ENCODE data around the gene VPS33B. TPM values are rescaled to one million over a fixed set of nuclear protein-coding genes. Genes with fewer than 3 reads are reported as not detected.
A peak's percentile ranks its signal among the peaks of the same experiment; 100 is the strongest.

VPS33B gene
- total RNA-seq, 1 donor from 2014 or later, result 10.5 TPM

- DNase-seq (ENCODE audit: low read depth) (peak; percentile 46), FAIRE-seq (no peak)
- Histone ChIP-seq H3K36me3 (ENCODE audit: control insufficient read depth, insufficient read depth, low read length) (no peaks in the 10 kb centered on the region), H3K4me3 (ENCODE audit: low read depth, low read length) (no peak overlapping the region), H3K27me3 (ENCODE audit: control insufficient read depth, insufficient read depth, low read length) (peaks cover 2% of the 10 kb centered on the region)
- TF ChIP-seq, protein P1, sequence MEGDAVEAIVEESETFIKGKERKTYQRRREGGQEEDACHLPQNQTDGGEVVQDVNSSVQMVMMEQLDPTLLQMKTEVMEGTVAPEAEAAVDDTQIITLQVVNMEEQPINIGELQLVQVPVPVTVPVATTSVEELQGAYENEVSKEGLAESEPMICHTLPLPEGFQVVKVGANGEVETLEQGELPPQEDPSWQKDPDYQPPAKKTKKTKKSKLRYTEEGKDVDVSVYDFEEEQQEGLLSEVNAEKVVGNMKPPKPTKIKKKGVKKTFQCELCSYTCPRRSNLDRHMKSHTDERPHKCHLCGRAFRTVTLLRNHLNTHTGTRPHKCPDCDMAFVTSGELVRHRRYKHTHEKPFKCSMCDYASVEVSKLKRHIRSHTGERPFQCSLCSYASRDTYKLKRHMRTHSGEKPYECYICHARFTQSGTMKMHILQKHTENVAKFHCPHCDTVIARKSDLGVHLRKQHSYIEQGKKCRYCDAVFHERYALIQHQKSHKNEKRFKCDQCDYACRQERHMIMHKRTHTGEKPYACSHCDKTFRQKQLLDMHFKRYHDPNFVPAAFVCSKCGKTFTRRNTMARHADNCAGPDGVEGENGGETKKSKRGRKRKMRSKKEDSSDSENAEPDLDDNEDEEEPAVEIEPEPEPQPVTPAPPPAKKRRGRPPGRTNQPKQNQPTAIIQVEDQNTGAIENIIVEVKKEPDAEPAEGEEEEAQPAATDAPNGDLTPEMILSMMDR (IDR thresholded peaks at IDR 0.05; ENCODE audit: insufficient read depth, low read length, severe bottlenecking), result no peak
Measured at GRCh38 chr15:91040856-91041255, 18.5 kb upstream of the VPS33B start.

- Histone ChIP-seq H3K36me3 (ENCODE audit: control insufficient read depth, insufficient read depth, low read length) (no peaks in the 10 kb centered on the region), H3K27me3 (ENCODE audit: control insufficient read depth, insufficient read depth, low read length) (peaks cover 2% of the 10 kb centered on the region), H3K4me3 (ENCODE audit: low read depth, low read length) (no peak overlapping the region)
- FAIRE-seq (no peak), DNase-seq (ENCODE audit: low read depth) (no peak)
- TF ChIP-seq, protein P1 (IDR thresholded peaks at IDR 0.05; ENCODE audit: insufficient read depth, low read length, severe bottlenecking), result no peak
Measured at GRCh38 chr15:91039996-91040395, 17.6 kb upstream of the VPS33B start.

- FAIRE-seq (no peak), DNase-seq (ENCODE audit: low read depth) (peak; percentile 62)
- H3K36me3 ChIP-seq (ENCODE audit: control insufficient read depth, insufficient read depth, low read length), result no peaks in the 10 kb centered on the region
- peaks cover 5% of the 10 kb centered on the region for H3K27me3 ChIP-seq (ENCODE audit: control insufficient read depth, insufficient read depth, low read length)
- TF ChIP-seq, protein P1 (IDR thresholded peaks at IDR 0.05; ENCODE audit: insufficient read depth, low read length, severe bottlenecking), result peak; percentile 91
- no peak overlapping the region for H3K4me3 ChIP-seq (ENCODE audit: low read depth, low read length)
Measured at GRCh38 chr15:91032919-91033803, 10.8 kb upstream of the VPS33B start.

- TF ChIP-seq, protein P1 (IDR thresholded peaks at IDR 0.05; ENCODE audit: insufficient read depth, low read length, severe bottlenecking), result no peak
- FAIRE-seq (no peak), DNase-seq (ENCODE audit: low read depth) (no peak)
- Histone ChIP-seq H3K27me3 (ENCODE audit: control insufficient read depth, insufficient read depth, low read length) (peaks cover 2% of the 10 kb centered on the region), H3K36me3 (ENCODE audit: control insufficient read depth, insufficient read depth, low read length) (no peaks in the 10 kb centered on the region), H3K4me3 (ENCODE audit: low read depth, low read length) (no peak overlapping the region)
Measured at GRCh38 chr15:91031796-91032195, 9.4 kb upstream of the VPS33B start.

DNA sequence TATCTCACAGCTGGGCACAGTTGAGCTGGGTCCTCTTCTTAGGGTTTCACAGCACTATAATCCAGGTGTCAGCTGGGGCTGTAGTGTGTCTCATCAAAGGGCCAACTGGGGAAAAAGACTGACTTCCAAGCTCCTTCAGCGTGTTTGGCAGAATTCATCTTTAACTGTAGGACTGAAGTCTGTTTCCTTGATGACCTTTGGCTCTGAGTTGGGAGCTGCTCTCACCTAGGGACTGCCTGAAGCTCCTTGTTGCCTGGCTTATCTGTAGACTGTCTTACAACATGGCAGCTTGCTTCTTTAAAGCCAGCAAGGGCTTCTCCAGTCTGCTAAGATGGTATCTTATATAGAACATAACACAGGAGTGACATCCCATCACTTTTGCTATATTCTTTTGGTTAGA is 5.3 kb upstream of the VPS33B start:
- TF ChIP-seq, protein P1 (IDR thresholded peaks at IDR 0.05; ENCODE audit: insufficient read depth, low read length, severe bottlenecking), result no peak
- no peaks in the 10 kb centered on the region for H3K36me3 ChIP-seq (ENCODE audit: control insufficient read depth, insufficient read depth, low read length)
- H3K27me3 ChIP-seq (ENCODE audit: control insufficient read depth, insufficient read depth, low read length), result no peaks in the 10 kb centered on the region
- no peak overlapping the region for H3K4me3 ChIP-seq (ENCODE audit: low read depth, low read length)
- DNase-seq (ENCODE audit: low read depth), result no peak
- FAIRE-seq, result no peak
